GM19025 (cell line): Measurements from ENCODE around the gene NXPH1.

Source experiments
- ATAC-seq: cut with Tn5 transposase; IDR thresholded peaks from one replicate; pipeline ENCODE4 v1.9.1; 2021; ENCODE audit warnings: mild to moderate bottlenecking, low read depth, moderate library complexity; ENCODE audit not compliant: unreplicated experiment

The NXPH1 gene

DNA sequence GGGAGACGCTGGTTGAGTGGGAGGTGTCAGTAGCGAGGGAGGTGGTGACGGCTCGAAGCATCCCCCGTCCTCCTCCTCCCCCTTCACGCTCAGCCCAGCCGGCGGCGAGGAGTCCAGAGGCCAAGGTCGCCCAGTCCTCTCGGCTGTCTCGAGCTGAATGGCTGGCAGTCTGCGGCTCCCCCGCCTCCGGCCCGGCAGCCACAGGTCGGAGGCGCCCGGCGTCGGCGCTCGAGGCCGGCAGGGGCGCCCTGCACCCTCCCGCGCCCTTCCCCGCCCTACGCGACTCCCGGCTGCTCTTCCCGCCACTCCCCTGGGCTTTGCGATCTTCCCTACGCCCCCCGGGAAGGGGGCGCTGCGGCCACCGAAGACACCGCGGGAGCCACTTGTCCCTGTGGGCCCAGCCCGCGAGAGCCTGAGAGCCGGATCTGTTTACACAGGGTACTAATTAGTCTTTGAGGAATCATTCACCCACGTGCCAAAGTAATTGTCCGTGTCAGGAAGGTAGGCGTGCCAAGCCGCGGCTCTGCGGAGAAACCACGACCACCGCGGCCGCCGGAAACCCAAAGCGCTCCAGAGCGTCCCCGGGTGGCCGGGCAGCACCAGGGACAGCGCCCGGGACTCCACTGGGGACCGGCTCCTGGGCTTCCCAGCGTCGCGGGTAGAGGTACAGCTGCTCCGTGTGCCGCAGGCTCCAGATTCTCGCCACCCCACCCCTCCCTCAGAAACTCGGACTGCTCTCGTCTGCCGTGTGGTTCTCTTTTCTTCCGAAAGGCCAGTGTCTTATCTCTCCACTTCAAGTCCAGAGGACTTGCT, at the start of gene NXPH1:
TSS of gene NXPH1 (plus strand) at position 133 of the 813 bp plus-strand sequence.
- ATAC-seq, result no peak

DNA sequence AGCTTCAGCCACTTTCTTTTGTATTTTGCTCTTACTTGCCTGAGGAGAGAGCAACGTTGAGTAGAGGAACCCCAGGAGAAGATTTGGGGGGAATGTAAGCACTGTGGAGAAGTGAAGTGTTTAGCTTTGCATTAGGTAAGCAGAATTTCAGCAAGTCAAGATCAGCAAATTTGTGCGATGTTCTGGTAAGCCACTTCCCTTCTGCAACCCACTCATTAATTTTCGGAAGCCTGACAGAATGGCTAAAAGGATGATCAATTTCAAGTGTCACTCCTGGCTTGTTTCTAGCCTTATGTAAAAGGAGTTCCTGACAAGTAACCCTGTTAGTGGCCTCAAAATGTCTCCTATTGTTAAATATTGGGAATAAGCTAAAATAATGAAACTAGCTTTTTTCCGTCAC, 48.5 kb upstream of the NXPH1 start:
- no peak for ATAC-seq

DNA sequence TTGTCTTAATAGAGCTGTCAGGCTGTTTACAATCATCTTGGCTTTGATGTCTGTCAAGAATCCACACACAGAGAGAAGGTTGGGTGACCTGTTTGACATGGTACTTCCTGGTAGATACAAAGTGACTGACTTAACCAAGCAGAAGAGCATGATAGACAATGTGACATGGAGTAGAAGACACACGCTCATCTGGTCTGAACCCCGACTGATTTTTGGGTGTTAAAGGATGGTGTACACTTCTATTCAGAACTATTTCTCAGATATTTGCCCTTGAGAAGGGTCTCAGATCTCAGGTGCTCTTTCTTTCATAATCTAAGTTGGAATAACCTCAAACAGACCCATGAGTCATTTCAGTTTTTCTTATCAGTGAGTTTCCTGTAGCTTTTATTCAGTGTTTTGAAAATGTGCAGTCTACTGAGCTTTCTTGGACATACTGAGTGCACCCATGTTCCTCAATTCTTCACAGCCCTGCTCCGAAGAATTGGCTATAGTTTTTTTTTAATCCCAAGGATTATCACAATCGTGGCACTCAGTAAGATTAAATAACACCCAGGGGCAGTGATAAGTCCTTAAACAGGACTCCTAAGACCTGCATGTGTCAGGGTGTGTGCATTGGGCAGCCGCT, 46.4 kb upstream of the NXPH1 start:
- ATAC-seq, result peak; percentile 59

DNA sequence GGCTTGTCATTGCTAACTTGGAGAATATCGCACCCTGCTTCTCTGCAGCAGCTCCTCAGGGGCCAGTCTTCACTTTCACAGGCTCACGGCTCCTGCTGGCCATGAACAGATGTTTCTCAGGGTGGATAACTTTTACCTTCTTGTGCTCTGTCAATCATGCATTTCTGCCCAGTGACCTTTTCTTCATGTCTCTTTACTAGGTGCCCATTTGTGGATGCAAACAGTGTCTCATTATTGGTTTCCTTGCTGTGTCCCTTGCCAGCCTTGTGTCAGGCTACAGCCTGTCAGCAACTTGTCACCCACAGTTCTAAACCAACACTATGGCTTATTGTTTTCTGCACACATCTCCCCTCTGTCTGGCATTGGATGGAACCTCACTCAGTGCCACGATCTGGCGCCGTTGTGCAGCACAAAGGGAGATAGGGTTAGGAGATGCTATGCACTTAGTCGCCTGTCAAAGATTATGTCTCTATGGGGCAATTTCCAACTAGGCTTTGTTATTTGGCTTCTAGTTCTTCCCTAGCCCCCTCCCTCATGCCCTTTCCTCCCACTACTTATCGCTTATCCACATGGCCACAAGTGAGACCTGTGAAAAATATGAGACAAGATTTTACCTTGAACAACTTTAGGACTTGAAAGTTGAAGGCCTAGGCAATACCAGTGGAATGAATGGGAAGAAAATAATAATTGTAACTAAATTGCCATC, 45.7 kb upstream of the NXPH1 start:
- peak; percentile 49 for ATAC-seq

DNA sequence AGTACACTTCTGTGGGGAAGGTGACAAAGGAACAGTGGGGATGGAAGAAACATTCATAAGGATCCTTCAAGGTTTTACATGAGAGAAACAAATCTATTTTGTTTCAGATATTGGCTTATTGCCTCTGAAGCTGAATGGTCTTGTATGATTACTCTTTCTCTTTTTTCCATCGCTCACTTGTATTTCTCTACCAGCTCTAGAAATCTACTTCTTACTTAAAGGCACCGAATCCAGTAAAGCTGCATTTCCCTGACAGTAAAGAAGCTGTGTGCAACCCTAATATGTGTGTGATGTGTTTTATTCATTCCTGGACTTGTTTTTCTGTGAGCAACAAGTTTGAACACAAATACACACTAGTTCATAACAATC, 45.2 kb upstream of the NXPH1 start:
- ATAC-seq, result no peak

DNA sequence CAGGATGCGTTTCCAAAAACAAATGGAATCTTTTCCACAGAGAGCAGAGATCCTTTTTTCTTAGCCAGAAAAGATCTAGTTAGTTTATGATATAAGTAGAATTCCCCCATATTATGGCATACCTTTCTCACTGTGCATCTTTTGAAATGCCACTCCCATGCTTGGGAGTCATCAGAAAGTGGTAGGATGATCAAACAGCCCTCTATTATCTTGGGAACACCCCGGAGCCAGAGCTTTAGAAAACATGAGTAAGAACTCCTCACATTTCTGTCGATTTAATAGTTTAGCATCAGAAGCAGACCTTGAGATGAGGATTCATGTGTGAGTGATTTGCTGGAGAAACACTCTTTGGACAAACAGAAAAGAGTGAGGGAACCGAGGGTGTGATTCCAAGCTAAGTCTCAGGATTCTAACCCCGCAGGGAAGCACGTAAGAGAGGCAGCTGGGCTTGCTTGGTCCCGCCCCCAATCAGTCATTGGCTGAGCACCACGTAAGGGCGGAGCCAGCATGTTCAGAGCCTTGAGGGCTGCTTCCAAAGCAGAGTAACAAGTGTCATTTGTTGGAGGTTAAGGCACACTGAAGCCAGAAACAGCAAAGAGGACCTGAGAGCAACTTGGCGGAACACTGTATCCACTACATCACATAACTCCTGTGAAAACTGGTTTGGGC, 43.7 kb upstream of the NXPH1 start:
- ATAC-seq, result no peak

DNA sequence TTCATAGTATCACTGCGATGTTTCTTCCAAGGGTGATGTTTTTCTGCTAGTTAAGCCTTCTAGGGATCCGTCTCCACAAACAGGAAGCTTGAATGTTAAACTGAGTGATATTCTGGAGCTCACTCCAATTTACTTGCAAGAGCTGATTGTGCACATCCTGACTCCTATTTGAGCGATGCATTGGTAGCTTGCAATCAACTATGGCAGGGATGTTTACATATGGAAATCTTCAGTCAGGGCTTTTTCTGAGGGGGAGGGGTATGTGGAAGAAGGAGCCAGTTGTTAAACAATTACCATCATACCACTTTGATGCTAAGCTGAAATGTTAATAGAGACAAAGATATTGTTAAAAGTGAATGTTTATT, 43.2 kb upstream of the NXPH1 start:
- ATAC-seq, result no peak

DNA sequence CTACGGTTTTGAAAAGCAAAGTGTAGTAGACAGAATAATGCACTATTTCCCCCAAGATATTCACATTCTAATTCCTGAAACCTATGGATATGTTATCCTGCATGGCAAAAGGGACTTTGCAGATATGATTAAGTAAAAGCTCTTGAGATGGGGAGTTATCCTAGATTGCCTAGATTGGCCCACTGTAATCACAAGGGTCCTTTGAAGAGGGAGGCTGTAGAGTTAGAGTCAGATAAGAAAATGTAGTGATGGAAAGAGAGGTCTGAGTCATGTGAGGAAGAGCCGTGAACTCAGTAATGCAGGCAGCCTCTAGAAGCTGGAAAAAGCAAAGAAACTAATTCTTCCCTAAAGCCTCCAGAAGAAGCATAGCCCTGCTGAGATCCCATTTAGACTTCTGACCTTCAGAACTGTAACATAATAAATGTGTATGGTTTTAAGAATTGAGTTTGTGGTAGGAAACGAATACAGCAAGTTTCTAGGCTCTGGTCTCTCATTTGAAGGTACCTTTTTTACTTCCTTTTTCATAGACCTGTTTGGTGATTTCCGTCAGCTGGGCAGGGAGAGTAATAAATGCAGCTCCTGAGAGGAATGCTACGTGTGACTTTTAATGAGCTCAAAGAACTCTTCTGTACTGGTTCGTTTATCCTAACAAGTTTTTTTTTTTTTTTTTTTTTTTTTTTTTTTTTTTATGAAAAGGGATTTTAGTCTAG, 41.9 kb upstream of the NXPH1 start:
- ATAC-seq, result no peak

DNA sequence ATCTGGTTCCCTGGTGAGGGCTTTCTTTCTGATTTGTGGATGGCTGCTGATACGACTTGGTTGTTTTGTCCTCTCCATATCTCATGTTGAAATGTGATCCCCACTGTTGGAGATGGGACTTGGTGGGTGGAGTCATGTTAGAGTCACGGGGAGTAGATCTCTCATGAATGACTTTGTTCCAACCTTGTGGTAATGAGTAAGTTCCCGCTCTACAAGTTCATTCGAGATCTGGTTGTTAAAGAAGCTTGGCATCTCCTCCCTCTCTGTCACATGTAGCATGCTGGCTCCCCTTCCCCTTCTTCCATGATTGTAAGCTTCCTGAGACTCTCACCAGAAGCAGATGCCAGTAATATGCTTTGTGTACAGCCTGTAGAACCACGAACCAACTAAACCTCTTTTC, 37.1 kb upstream of the NXPH1 start:
- no peak for ATAC-seq

DNA sequence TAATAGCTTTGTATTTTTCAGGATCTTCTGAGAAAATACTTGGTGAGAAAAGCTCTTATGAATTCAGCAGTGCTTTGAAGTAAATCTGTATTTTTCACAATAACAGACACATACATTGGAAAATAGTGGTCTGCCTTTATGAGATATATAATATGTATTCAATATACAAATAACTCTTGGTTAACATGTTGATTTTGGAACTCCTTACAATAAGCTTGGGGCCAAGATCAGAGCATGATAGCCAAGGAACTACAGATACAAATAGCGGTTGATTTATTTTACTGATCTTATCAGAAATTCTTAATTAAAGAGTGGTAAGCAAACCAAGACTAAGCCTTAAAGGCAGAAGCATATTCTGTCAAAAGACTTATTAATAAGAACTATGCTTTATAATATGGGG, 24.5 kb upstream of the NXPH1 start:
- no peak for ATAC-seq

DNA sequence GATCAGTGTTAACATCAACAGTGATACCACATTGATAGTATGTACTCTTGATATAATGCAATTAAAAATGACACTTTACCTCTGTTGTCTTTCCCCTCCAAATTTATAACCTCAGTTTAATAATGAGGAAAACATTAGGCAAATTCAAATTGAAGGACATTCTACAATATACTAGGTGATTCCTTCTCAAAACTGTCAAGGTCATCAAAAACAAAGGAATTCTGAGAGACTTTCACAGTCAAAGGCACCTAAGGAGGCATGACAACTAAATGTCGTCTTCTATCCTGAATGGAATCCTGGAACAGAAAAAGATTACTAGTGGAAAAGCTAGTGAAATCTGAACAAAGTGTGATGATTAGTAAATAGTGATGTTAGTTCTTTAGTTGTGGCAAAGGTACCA, 22.3 kb upstream of the NXPH1 start:
- ATAC-seq, result no peak

DNA sequence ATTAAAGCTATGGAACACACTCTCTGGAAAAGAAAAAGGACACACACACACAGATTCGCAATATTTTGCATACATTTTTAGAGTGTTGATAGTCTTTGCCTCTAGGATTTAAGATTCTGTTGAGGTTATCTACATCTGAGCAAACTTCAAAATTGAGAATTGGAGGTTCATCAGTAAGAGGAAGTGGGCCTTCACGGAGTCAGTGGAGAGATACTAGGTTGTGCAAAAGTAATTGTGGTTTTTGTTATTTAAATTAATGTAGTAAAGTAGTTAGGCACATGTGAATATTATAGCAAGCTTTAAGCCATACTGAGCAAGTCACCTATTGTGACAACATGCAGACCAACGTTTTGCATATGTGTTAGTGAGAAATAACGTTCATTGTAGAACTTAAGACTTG, 19.8 kb upstream of the NXPH1 start:
- ATAC-seq, result no peak

DNA sequence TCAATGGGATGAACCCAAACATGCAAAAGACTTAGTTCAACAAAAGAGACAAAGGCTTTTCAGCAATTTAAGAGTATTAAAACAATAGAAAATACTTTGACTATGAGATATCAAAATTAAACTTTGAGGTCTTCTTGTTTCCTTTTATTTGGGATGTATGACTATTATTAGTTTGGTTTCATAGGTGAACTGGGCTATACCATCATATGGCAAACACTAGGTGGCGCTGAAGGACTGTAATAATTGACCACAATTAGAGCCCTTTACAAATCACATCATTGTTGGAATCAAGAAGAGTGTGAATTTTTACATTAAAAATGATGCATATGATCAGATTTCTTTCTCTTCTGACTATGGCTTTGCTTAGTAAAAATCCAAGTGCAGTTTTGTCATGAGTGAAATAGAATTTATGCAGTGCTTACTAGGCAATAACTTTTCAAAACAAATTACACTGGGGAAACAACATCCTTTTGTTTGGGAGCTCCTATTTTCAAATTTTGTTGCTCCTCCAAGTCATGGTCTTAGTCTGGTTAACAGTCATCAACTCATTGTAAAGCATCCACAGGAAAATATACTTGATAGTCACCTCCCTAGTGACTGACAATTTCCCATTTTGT, 14.7 kb upstream of the NXPH1 start:
- peak; percentile 69 for ATAC-seq

DNA sequence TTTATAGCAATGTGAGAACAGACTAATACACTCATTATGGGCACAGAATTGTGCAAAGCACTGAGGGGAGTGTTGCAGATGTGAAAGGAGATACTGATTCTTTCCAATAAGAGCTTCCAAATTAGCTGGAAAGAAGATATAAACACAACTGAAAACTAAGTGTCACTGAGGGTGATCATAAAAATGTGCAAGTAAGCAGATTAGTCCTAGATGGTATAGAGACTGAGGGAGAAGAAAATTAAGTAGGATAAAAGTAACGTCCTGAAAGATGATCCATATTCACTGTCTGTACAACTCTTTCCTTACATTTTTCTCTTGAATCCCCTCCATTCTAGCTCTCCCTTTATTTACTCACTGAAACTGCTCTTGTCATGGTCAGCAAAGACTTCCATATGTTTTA, 11.2 kb upstream of the NXPH1 start:
- no peak for ATAC-seq

DNA sequence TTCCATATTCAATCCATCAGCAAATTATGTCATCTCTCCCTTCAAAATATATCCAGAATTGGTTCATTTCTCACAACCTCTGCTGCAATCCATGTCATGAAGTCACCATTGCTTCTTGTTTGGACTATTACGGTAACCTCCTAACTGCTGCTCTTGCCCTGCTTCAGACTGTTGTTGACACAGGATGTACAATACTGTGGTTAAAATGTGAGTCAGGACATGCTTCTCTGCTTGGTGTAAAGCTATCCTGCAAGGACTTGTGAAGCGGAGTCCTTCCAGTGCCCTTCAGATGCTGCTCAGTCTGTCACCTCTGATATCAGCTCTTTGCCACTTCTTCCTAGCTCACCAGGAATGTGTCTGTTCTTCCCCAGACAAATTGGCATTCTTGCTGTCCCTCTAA, 10.4 kb upstream of the NXPH1 start:
- no peak for ATAC-seq

DNA sequence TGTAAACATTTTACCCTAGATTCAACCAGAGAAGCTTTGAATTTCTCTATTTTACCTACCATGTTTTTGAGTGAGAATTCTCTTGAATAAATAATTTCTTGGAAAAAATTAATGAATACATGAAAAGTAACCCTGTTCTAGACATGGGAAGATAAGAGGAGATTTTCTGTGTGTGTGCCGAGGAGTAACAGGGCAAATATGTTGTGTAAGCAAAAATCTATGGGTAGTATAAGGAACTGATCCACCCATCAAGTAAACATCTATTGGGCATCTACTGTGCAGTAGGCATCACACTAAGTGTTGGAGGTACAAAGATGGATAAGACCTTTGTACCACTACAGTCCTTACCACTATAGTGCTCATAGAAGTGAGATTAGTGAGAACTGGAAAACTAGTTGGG, 8.2 kb upstream of the NXPH1 start:
- no peak for ATAC-seq

DNA sequence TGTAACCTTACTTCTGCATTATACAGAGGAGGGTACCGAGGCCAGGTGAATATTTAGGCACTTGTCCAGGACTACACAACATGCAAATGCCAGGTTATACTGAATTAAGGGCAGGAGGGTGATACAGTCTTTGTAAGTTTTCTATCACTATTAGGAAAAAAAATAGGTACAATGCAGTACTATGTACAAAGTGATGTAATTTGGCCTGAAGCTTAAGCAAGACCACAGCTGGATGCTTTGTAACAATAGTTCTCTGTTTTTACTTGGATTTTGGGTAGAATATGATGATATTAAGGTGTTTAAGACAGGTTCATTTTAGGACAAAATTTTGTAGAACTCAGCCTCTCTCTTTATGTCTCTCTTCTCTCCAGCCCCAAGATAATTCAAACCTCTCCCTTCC, 2.8 kb upstream of the NXPH1 start:
- ATAC-seq, result no peak

DNA sequence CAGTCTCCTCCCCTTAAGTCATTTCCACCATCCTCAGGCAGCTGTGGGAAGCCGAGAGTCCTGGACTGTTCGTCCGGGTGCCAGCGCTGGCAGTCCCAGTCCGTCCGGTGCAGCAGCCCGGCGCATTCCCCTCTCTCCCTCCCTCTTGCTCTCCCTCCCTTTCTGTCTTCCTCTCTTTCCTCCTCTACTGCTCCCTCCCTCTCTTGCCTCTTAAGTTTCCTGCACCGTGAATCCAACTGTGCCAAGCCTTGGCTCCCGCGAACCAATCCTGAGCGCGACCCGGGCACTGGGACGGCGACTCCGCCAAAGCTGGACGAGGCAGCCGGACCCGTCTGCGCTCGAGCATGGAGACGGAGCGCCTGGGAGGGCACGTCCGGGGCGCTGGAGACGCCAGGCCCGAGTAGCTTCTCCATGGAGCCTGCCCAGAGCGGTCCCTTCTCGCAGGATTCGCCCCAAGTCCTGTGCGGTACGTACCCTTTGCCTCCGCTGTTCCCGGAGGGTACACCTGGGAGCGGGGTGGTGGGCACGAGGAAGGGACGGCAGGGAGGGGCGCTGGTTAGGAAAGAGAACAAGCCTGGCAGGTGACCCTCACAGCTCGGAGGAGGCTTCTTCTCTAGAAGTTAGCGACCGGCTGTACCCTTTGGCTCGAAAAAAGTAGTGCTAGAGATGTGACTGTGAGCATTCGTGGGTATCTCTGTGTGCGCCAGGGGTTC, 1.0 kb downstream of the NXPH1 start:
- ATAC-seq, result no peak

DNA sequence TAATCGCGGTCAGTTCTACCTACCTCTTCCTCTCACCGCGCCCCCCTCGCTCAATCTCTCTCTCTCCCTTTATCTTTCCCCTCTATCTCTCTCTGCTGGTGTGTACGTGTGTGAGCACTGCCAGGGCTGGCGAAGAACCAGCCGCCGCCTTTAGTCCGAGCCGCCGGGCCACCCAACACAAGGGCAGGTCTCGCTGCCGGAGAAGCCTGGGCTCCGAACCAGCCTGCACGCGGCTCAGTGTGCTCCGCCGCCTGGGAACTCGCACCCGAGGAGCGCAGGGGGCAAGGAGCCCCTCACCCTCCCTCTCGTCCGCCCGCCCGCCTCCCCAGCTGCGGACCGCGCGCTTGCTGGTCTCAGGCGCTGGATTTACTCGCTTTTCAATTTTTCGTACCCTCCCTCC, 1.7 kb downstream of the NXPH1 start:
- no peak for ATAC-seq
